Smooth muscle cell (in vitro differentiated cells): ENCODE data around the gene TMEM202. TPM values are rescaled to one million over a fixed set of nuclear protein-coding genes. Genes with fewer than 3 reads are reported as not detected.
"Not testable (repeated sequence)": the region's sequence is repeated elsewhere in the genome, so short reads cannot be mapped to it uniquely, and the experiment has no call there.

Experiments
- DNase-seq: peaks from one replicate; lab custom pipeline; 2025; ENCODE audit not compliant: unreplicated experiment; lab: John Stamatoyannopoulos, UW
- H2AFZ ChIP-seq: fragments of 200-600 bp; sonication (generic); 2 replicates; pipeline ENCODE4 v1.6.0; 2016; ENCODE audit warnings: antibody characterized with exemption, low read depth, mild to moderate bottlenecking
- H3F3A ChIP-seq: fragments of 200-600 bp; sonication (generic); 2 replicates; pipeline ENCODE4 v1.6.0; 2017; ENCODE audit warnings: antibody characterized with exemption, low read depth
- H3K27ac ChIP-seq: fragments of 200-600 bp; sonication (generic); 2 replicates; pipeline ENCODE4 v1.5.1; 2016; ENCODE audit warnings: low read depth, mild to moderate bottlenecking
- H3K27me3 ChIP-seq: fragments of 200-600 bp; sonication (generic); 2 replicates; pipeline ENCODE4 v1.6.1; 2016; ENCODE audit warnings: low read depth, mild to moderate bottlenecking
- H3K36me3 ChIP-seq: fragments of 200-600 bp; sonication (generic); 2 replicates; pipeline ENCODE4 v1.5.1; 2016; ENCODE audit warnings: low read depth
- H3K4me1 ChIP-seq: fragments of 200-600 bp; sonication (generic); 2 replicates; pipeline ENCODE4 v1.5.1; 2016; ENCODE audit warnings: low read depth
- H3K4me2 ChIP-seq: fragments of 200-600 bp; sonication (generic); 2 replicates; pipeline ENCODE4 v1.6.0; 2016; ENCODE audit warnings: mild to moderate bottlenecking
- H3K4me3 ChIP-seq: fragments of 200-600 bp; sonication (generic); 2 replicates; pipeline ENCODE4 v1.5.1; 2016; ENCODE audit warnings: mild to moderate bottlenecking
- H3K79me2 ChIP-seq: fragments of 200-600 bp; sonication (generic); 2 replicates; pipeline ENCODE4 v1.6.0; 2016; ENCODE audit warnings: low read depth, mild to moderate bottlenecking
- H3K9ac ChIP-seq: fragments of 200-600 bp; sonication (generic); 2 replicates; pipeline ENCODE4 v1.6.0; 2016; ENCODE audit warnings: low read depth
- H3K9me3 ChIP-seq: fragments of 200-600 bp; sonication (generic); replicated peaks from 2 replicates; pipeline ENCODE4 v1.5.1; 2016; ENCODE audit warnings: low read depth
- H4K20me1 ChIP-seq: fragments of 200-600 bp; sonication (generic); 2 replicates; pipeline ENCODE4 v1.6.0; 2016; ENCODE audit warnings: low read depth
- WGBS: methylation state at CpG from one replicate; pipeline ENCODE4 v1.1.7; 2016; ENCODE audit warnings: low lambda C conversion rate; 5-methylcytosine and 5-hydroxymethylcytosine counted together
- polyA plus RNA-seq: library from polyadenylated mRNA; unstranded; fragments of >200 nt; fragmentation: Nextera tagmentation; extraction: Ambion mirVana; gene quantifications from 2 replicates; pipeline ENCODE4 v1.2.1, GENCODE V29; 2016
- total RNA-seq: library from RNA; depleted of rRNA; stranded (reverse); fragments of >200 nt; gene quantifications from 2 replicates; pipeline ENCODE4 v1.2.3, GENCODE V29; 2014
- TF ChIP-seq, protein P1 (sequence below): fragments of 200-600 bp; sonication (generic); IDR thresholded peaks from 2 replicates; pipeline ENCODE4 v1.5.1; 2017; ENCODE audit warnings: borderline replicate concordance, mild to moderate bottlenecking, antibody characterized with exemption; ENCODE audit not compliant: insufficient read depth, poor library complexity, severe bottlenecking

TMEM202 gene
- total and polyA plus RNA-seq, 2 experiments from 2014 or later: not detected

DNA sequence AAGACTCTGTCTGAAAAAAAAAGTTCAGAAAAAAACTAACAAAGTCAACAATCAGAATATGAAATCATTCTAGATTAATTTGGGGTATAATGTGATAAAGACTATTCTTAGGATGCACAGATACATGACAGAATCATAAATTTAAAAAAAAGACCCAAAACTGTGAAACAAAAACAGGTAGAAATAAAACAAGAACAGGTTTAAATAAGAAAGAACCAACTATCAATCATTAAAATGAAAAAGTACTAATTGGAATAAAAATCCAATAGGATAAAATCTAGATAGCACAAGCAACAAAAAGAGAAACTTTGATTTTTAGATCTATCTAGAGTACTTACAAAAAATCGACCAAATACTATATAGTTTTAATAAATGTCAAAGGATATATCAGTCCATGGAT, 13.4 kb downstream of the TMEM202 start:
- Histone ChIP-seq H3K4me2 (no peak overlapping the region), H4K20me1 (no peaks in the 10 kb centered on the region), H2AFZ (no peak overlapping the region), H3K36me3 (no peaks in the 10 kb centered on the region), H3K27ac (no peak overlapping the region), H3K9ac (no peak overlapping the region), H3K4me1 (no peaks in the 10 kb centered on the region), H3K79me2 (no peaks in the 10 kb centered on the region), H3K4me3 (no peak overlapping the region), H3F3A (no peaks in the 10 kb centered on the region), H3K27me3 (peaks cover 32% of the 10 kb centered on the region), H3K9me3 (no peaks in the 10 kb centered on the region)
- no peak for DNase-seq
- 50% methylated on average over 1 of the region's 1 CpG for WGBS
- TF ChIP-seq, protein P1, sequence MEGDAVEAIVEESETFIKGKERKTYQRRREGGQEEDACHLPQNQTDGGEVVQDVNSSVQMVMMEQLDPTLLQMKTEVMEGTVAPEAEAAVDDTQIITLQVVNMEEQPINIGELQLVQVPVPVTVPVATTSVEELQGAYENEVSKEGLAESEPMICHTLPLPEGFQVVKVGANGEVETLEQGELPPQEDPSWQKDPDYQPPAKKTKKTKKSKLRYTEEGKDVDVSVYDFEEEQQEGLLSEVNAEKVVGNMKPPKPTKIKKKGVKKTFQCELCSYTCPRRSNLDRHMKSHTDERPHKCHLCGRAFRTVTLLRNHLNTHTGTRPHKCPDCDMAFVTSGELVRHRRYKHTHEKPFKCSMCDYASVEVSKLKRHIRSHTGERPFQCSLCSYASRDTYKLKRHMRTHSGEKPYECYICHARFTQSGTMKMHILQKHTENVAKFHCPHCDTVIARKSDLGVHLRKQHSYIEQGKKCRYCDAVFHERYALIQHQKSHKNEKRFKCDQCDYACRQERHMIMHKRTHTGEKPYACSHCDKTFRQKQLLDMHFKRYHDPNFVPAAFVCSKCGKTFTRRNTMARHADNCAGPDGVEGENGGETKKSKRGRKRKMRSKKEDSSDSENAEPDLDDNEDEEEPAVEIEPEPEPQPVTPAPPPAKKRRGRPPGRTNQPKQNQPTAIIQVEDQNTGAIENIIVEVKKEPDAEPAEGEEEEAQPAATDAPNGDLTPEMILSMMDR: no peak

DNA sequence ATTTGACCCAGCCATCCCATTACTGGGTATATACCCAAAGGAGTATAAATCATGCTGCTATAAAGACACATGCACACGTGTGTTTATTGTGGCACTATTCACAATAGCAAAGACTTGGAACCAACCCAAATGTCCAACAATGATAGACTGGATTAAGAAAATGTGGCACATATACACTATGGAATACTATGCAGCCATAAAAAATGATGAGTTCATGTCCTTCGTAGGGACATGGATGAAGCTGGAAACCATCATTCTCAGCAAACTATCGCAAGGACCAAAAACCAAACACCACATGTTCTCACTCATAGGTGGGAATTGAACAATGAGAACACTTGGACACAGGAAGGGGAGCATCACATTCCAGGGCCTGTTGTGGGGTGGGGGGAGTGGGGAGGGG, 15.2 kb downstream of the TMEM202 start:
- H3K4me1 ChIP-seq, H4K20me1 ChIP-seq, H3K4me3 ChIP-seq, H3K9ac ChIP-seq, H3K9me3 ChIP-seq, H3K79me2 ChIP-seq, H2AFZ ChIP-seq, H3K36me3 ChIP-seq, H3K27ac ChIP-seq, DNase-seq, H3K4me2 ChIP-seq, H3F3A ChIP-seq: not testable (repeated sequence)
- H3K27me3 ChIP-seq: peaks cover 14% of the 10 kb centered on the region
- 92% methylated on average over 3 of the region's 3 CpGs for WGBS

DNA sequence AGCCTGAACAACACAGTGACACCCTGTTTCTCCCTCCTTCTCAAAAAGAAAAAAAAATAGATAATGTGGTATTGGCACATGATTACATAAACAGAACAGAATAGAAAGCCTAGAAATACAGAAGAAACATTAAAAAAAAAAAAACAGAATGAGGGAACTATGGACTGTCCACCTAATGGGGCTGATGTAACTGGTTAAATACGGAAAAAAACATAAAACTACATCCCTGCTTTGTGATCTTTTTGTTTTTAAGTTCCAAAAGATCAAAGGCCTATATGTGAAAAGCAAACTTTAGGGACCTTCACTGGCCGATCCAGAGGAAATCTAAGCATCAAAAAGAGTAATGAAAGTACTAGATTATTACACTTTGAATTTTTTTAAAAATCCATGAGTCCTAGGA, 17.2 kb downstream of the TMEM202 start:
- no peaks in the 10 kb centered on the region for H3F3A ChIP-seq
- H3K27me3 ChIP-seq: no peaks in the 10 kb centered on the region
- H3K36me3 ChIP-seq: no peaks in the 10 kb centered on the region
- no peaks in the 10 kb centered on the region for H3K79me2 ChIP-seq
- no peaks in the 10 kb centered on the region for H4K20me1 ChIP-seq
- no peak overlapping the region for H3K4me2 ChIP-seq
- H3K9ac ChIP-seq: no peak overlapping the region
- DNase-seq: no peak
- H3K4me1 ChIP-seq: no peaks in the 10 kb centered on the region
- 77% methylated on average over 2 of the region's 2 CpGs for WGBS
- TF ChIP-seq, protein P1: no peak
- H2AFZ ChIP-seq: no peak overlapping the region
- no peak overlapping the region for H3K4me3 ChIP-seq
- no peaks in the 10 kb centered on the region for H3K9me3 ChIP-seq
- H3K27ac ChIP-seq: no peak overlapping the region

DNA sequence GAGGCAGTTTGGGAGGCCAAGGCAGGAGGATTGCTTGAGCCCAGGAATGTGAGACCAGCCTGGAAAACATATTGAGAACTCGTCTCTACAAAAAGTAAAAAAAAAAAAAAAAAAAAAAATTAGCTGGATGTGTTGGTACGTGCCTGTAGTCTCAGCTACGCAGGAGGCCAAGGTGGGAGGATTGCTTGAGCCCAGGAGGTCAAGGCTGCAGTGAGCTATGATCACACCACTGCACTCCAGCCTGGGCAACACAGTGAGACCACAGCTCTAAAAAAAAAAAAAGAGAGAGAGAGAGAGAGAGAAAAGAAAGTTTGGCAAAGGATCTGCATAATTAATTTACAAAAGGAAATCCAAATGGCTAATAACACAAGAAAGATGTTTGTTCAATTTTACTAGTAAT, 21.7 kb downstream of the TMEM202 start:
- 87% methylated on average over 3 of the region's 3 CpGs for WGBS
- H3K9me3 ChIP-seq, H3K9ac ChIP-seq, H3F3A ChIP-seq, DNase-seq, H3K36me3 ChIP-seq, H3K4me1 ChIP-seq, H3K79me2 ChIP-seq, H4K20me1 ChIP-seq, H3K4me3 ChIP-seq, H2AFZ ChIP-seq, H3K27ac ChIP-seq, H3K4me2 ChIP-seq, H3K27me3 ChIP-seq: not testable (repeated sequence)

DNA sequence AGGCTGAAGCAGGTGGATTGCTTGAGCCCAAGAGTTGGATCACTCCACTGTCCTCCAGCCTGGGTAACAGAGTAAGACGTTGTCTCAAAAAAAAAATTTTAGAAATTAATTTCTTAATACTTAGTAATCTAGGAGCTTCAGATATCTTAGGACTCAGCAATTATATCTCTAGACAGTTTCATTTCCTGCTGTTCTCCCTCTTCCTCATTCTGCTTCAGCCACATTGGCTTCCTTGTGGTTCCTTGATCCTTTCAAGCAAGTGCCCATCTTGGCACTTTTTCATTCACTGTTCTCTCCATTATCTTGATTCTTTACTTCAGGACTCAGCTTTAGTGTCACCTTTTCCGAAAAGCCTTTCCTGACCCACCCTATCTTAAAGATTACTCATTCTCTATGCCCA, 22.5 kb downstream of the TMEM202 start:
- H3K4me3 ChIP-seq: no peak overlapping the region
- H3K36me3 ChIP-seq: no peaks in the 10 kb centered on the region
- H2AFZ ChIP-seq: no peak overlapping the region
- no peaks in the 10 kb centered on the region for H3K4me1 ChIP-seq
- no peak overlapping the region for H3K9ac ChIP-seq
- TF ChIP-seq, protein P1: no peak
- no peak overlapping the region for H3K4me2 ChIP-seq
- H3K27me3 ChIP-seq: no peaks in the 10 kb centered on the region
- H3K9me3 ChIP-seq: no peaks in the 10 kb centered on the region
- H3K79me2 ChIP-seq: no peaks in the 10 kb centered on the region
- WGBS: 85% methylated on average over 2 of the region's 2 CpGs
- no peaks in the 10 kb centered on the region for H4K20me1 ChIP-seq
- H3K27ac ChIP-seq: no peak overlapping the region
- H3F3A ChIP-seq: no peaks in the 10 kb centered on the region
- DNase-seq: no peak
